Stimulated activated CD8-positive, alpha-beta memory T cell treated with anti-CD3 and anti-CD28 coated beads, Interleukin-15, amount 100 ng/mL, for 24 hours (primary cell): ENCODE data around the gene FRY.

Experiments
- DNase-seq: peaks from one replicate; pipeline ENCODE4 v3.0.0-alpha.2; 2020; ENCODE audit warnings: low read depth

Gene FRY

DNA sequence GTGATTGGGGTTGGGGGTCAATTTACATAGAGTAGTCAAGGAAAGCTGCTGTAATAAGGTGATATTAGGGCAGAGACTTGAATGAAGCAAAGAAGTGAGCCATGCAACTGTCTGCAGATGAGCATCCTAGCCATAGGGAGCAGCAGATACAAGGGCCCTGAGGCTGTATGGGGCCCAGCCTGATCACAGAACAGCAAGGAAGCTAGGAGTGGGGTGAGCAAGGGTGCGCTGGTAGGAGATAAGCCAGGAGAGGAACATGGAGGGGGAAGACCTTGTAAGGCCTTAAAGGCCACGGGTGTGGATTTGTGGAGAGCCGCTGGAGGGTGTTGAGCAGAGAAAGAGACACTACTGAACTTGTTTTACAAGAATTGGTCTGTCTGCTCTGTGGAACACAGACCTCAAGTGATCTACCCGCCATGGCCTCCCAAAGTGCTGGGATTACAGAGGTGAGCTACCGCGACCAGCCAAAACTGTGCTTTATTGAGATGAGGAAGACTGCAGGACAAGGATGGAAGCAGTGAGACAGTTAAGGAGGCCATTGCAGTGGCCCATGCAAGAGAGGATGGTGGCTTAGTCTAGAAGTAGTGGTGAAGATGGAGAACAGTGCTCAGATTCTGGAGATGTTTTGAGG lies 190.6 kb downstream of the FRY start:
- DNase-seq: no peak

DNA sequence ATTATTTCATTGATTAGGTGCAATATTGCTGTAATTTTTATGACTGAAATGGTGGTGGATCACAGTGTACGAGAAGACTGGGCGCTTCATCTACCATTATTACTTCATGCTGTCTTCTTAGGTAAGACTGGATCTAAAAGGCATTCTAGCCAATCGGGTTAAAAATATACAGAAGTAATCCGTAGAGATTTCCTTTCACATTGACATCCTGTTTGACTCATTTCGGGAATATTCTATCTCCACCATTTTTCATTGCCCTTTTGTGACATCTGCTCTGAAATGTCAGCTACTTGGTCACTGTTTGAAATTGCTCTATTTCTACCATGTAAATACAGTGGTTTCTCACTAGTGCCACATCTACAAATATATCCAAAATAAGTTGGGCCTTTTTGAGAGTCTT lies 193.3 kb downstream of the FRY start:
- no peak for DNase-seq

DNA sequence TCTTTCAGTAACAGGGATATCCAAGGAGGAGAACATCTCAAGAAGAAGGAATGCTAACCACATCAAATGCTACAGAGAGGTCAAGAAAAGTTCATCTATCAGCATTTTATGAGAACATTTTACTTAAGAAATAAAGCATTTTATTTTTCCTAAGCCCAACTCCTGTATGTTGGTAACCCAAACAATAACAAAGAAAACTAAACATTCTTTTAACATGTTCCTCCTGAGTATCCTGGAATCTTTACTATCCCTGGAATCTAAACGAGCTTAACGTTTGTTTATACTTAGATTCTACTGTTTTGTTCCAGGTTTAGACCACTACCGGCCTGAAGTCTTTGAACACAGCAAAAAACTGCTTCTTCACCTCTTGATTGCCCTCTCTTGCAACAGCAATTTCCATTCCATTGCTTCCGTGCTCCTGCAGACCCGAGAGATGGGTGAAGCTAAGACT lies 193.9 kb downstream of the FRY start:
- DNase-seq: no peak

DNA sequence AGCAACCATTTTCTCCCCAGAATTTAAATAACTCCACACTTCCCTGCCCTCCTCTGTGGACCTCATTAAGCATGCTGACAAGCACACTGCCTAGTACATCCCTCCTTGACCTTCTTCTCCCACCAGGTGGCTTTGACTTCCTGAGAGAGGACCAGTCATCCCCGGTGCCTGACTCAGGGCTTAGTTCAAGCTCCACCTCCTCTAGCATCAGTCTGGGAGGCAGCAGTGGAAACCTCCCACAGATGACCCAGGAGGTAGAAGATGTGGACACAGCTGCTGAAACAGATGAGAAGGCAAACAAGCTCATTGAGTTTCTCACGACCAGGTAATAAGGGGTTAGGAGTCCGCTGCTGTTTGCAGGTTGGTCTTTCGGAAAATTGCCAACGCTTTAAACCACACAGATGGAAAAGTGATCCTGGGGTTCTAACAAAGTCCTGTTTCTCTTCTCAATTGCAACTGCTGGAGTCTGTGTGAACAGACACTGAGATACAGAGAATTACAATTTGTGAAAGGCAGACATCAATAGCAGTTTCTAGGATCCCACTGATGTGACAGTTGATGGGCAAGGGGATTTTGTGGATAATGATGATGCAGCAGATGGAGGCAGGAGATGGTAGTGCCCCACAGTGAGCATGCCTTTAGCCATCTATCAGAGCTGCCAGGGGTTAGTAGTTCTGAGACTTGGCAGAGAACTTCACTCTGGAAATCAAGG lies 196.9 kb downstream of the FRY start:
- no peak for DNase-seq

DNA sequence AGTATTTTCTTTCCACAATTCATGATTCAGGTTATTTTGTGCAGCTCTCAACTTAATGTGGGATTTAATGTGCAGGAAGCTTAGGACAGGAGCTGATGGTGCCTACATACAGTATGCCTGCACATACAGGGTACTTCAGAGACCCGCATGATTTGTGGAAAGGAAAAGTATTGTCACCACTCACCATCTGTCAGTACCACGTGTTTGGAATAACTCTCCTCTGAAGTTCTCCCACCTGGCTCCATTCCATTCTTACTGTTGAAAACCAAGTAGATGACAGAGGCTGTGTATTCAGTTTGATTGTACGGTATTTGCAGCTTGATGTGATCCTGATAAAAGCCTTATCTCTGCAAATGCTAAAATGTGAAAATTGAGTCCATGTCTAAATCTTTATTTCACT lies 197.9 kb downstream of the FRY start:
- no peak for DNase-seq

DNA sequence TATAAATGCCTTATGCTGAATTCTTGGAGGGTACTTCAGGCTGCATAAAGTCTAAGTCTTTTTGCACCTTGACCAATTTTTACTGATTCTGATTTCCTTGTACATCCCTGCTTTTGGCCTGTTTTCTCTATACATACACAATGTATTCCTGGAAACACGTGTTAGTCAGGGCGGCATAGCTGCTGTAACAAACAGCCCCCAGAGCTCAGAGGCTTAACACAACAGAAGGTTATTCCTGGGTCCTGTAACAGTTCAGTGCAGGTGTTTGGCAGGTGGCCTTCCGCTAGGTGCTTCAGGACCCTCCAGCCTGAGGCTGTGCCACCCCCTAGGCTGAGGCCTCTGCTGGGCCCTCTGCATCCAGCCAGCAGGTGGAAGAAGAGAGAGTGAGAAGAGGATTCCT lies 200.7 kb downstream of the FRY start:
- no peak for DNase-seq

DNA sequence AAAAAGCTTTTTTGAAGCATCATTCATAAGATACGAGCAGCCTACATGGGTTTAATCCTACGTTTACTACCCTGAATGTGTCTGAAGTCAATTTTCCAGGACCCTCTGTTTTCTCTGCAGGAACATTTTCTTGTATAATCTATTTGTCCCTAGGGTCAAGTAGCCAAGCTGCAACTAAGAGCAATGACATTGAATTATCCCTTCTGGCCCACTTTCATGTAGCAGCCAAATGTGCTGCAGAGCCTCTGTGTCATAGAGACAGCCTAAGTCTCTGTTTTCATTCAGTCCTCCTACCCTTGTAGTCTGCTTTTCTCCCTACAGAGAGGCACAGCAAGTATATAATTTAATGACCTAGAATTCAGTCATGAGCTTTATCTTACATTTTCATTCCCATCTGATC lies 201.5 kb downstream of the FRY start:
- DNase-seq: no peak

DNA sequence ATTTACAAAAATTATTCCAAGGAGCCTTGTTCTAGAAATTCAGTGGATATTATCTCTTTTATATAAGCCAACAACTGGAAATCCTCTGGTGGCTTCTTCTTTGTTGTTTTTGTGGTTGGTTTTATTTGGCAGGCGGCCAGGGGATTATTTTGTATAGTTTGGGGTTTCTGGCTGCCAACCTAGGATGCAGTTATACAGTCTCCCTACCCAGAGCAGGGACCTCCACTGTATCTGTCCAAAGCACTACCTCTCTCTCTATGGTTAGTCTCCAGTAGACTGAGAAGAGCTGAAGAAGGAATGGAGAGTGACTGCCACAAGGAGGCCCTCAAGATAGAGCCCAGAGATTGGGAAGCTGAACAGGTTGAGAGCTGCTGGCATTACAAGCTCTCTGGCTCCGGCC lies 203.3 kb downstream of the FRY start:
- DNase-seq: no peak

DNA sequence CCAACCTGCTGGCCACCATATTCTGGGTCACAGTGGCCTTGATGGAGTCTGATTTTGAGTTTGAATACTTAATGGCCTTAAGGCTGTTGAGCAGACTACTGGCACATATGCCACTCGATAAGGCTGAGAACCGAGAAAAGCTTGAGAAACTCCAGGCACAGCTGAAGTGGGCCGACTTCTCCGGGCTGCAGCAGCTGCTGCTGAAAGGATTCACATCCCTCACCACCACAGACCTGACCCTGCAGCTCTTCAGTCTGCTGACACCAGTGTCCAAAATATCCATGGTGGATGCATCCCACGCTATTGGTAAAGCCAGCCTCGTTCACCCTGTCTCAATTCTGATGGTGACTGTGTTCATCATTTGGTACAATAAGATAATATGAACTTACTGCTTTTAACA lies 206.1 kb downstream of the FRY start:
- no peak for DNase-seq

DNA sequence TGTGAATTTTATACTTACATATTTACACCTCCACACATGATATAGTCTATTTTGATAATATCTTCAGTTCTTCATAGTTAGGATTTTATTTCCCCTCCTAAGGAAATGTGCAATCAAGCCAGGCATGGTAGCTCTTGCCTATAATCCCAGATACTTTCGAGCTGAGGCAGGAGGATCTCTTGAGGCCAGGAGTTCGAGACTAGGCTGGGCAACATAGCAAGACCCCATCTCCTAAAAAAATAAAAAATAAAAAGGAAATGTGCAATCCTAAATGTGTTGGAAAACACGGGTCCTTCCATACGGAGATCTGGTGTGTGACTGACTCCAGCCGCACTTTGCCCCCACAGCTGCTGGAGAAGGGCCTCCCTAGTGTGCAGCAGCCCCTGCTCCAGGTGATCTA lies 212.1 kb downstream of the FRY start:
- no peak for DNase-seq

DNA sequence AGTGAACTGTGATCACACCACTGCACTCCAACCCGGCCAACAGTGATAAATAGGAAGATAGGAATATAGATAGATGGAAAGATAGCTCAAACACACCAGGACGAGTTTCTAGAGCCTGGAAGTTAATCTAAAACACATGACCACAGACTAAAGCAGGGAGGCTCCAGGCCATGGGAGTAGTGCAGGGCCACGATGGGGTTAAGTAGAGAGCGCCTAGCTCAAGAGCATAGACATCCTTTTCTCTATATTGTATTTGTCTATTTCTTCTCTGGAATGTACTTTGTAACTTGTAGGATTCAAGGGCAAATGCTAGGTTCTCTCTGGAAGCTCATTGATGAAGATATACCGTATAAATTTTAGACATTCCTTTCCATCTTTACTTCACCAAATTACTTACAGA lies 214.0 kb downstream of the FRY start:
- DNase-seq: no peak

DNA sequence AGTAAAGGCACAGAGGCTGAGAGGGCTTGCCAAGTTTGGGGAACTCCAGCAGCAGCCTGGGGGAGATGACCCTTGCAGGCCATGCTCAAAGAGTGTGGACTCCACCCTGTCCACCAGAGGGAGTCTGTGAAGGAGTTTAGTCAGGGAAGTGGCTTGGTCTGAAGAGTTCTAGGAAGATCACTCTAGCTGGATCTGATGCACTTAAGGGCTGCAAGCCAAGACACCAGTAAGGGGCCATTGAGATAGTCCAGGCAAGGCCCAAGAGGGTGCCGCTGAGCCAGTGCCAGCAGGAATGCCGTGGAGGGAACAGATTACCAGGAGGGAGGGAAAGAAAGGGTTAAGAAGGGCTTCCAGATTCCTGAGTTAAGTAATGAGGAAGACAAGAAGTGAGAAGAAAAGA lies 214.9 kb downstream of the FRY start:
- no peak for DNase-seq

DNA sequence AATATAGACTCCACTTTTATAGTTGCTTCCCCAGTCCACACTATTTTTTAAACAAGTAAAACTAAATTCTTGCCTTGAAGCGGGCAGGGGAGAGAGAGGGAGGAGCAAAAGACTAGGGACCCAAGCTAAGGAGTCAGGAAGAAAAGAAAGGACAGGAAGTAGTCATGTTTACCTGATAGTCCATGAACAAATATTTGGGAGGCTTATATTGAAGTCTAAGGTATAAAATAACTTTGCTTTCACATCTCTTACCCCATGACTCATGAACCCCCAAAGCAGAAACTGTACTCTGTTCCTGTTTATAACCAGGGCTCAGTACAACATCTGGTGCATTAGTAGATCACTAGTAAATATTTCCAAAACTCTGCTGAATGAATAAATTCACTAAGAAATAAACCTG lies 216.3 kb downstream of the FRY start:
- no peak for DNase-seq

DNA sequence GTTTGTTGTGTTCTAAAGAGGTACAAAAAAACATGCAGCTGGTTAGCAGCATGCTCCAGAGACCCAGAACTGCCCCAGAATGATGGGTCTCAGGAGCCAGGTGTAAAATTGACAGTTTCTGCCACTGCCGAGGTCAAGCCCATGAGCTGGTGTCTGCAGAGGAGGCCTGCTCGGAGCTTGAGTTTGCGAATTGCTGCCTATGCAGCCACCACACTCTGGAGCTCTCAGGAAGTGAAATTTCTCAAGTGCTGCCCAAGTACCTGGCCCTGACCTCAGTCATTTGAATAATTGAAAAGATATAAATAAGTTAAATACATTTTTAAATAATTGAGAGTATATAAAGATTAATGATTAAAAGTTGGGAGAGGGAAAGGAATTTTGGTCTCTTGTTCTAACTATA lies 217.2 kb downstream of the FRY start:
- DNase-seq: no peak

DNA sequence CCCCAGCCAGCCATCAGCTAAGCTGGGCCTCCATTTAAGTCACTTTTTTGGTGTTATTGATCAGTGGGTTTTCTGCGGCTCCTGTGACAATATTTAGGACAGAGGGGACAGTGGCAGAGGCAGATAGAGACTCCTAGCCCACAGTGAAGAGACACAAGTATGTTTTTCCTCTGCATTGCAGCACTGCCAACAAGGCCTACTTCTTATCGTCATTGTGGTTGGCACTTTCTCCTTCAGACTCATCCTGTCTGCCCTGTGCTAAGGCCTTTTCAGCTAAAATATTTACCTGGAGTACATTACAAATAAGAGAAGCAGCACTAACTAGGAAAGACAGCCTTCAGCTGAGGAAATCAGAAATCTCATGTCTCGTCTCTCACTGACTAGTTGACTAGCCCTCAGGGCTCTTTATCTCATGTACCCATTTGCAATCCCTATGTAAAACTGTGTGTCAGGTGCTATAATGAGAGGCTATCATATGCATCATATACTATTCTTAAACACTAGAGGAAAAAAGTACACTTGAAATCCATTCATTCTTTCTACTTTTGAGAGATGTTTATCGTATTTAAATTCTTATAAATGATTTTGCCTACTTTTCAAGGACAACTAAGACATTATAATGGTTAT lies 221.4 kb downstream of the FRY start:
- no peak for DNase-seq

DNA sequence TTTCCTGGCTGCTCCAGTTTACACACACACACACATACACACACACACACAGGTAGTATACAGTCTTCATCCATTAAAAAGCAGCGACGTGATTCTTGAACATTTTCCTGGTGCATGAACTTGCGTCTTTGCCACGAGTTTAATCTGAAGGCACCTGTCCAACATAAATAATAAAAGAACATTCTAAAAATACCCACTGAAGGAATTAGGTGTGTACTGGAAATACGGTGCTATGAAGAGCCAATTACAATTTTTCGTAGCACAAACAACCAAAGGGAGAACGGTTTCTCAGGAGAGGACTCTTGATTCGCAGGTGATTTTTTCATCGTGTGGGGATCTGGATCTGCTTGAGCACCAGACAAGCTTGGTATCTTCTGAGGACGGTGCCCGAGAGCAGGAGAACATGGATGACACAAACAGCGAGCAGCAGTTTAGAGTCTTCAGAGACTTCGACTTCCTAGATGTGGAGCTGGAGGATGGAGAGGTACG lies 222.4 kb downstream of the FRY start:
- DNase-seq: no peak

DNA sequence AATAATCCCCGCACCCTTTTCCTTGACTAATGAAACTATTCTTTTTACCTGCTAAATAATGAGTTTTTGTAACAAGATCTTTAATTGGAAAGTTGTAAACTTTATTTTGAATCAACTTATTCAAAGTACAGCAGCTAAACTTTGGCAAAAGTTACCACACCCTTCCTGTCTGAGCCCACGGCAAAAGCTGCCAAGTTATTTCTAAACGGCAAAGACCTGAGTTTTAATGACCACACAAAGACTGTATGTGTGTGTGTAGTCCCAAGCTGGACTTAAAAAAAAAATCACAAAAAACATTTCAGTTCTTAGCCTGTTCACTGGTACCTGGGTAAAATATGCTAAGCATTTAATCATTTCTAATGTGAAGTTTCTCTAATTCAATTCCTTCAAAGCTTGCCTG lies 222.8 kb downstream of the FRY start:
- no peak for DNase-seq

DNA sequence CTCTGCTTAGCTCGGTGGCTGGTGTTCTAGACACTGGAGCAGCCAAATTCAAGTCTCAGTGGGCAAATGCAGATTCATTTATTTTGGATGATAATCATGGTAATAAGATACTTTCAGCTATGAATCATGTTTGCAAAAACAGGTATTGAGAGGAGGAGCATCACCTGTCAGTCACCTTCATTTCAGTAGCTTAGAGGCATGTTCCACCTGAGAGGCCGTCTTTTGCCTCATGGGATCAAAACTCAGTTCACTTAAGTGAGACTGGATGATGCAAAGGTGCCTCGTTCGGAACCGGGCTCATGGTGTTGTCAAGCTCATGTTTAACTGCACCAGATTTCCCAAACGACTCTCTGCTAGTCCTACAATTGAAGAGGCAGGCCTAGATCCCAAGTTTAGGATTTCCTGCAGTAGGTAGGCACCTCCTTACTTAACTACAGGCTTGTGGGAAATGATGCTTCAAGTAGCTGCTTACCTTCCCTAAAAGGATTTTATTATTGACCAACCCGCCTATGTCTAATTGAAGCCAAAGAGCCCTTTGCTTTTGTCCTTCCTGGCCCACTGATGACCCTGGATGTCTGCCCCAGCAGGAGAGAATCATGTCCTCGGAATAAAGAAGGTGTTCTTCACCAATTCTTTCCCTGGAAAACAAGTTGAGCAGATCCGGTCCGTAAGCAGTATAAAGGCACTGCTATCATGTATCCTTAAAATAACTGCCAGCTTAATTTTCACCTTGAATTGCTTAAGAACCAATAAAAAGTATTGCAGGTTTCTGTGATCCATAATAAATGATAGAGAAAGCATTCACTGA lies 223.5 kb downstream of the FRY start:
- DNase-seq: no peak

DNA sequence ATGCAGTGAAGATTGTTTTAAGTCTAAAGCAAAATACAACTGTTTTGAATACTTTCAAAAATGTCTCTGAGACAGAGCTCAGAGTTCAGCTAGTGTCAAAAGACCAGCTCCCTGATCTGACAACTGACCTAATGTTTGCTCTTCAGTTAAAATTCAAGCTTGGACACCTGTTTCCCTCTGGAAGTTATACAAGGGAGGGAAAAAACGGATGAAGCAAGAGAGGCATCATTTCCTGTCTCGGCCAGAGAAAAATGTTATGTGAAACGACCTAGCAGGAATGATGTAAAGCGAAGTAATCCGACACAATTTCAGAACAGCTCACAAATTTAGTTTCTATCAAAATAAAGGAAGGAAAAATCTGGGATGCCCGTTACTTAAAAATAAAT lies 224.1 kb downstream of the FRY start:
- DNase-seq: no peak

DNA sequence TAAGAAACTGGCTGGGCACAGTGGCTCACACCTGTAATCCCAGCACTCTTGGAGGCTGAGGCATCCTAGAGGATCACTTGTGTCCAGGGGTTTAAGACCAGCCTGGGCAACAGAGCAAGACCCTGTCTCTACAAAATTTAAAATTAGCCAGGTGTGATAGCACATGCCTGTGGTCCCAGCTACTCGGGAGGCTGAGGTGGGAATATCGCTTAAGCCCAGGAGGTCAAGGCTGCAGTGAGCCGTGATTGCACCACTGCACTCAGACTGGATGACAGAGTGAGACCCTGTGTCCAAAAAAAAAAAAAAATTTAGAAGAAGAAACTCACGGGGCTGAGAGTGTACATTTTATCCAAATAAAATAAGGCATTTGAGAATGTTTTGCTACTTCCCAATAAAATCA lies 224.7 kb downstream of the FRY start:
- no peak for DNase-seq

DNA sequence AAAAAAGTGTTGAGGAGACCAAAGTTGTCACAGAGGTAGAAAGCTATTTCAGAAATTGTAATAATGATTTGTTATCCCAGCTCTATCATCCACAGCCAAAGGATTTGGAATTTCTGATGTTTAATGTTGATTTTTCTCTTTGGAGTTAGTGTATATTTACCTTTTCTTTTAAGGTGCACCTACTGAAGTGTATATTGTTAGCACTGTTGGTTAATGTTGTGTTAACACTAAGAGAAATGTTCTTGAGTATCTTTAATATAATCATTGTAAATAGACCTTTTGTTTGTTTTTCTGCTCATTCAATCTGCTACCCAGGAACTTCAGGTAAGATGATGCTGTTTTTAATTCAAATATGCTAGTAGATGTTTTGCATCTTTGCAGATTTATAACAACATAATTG lies 226.1 kb downstream of the FRY start:
- DNase-seq: no peak

DNA sequence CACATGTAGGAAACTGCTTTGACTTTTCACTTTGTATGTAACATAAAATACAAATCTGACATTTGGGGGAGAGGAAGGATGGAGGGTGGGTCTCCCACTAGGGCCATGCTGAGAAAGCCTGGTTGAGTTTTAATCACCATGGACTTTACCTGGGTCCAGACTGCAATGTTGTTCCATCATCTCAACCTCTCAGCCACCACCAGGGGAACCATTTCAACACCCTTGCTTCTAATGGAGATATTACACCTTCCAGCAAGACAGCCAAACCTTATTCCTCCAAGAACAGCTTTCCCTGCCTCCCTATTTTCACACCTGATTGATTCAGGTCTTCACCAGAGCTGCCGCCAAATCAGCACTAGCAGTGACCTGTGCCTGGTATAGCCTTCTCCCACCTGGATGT lies 227.5 kb downstream of the FRY start:
- no peak for DNase-seq

DNA sequence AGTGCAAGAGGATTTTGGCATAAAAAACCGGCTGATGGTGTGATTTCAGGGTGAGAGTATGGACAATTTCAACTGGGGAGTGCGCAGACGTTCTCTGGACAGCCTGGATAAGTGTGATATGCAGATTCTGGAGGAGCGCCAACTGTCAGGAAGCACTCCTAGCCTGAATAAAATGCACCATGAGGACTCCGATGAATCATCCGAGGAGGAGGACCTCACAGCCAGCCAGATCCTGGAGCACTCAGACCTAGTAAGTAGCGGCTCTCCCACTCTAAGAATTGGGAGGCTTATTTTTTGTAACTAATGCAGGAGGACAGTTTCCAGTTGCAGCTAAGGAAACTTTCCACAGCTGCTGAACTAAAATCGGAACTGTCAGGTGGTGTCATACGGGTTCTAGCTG lies 230.0 kb downstream of the FRY start:
- no peak for DNase-seq
